Measurements from ENCODE around the gene ASIC4. TPM values are rescaled to one million over a fixed set of nuclear protein-coding genes. Genes with fewer than 3 reads are reported as not detected.

ASIC4 gene
- total RNA-seq, 1 donor from 2014 or later = 1.6 TPM

DNA sequence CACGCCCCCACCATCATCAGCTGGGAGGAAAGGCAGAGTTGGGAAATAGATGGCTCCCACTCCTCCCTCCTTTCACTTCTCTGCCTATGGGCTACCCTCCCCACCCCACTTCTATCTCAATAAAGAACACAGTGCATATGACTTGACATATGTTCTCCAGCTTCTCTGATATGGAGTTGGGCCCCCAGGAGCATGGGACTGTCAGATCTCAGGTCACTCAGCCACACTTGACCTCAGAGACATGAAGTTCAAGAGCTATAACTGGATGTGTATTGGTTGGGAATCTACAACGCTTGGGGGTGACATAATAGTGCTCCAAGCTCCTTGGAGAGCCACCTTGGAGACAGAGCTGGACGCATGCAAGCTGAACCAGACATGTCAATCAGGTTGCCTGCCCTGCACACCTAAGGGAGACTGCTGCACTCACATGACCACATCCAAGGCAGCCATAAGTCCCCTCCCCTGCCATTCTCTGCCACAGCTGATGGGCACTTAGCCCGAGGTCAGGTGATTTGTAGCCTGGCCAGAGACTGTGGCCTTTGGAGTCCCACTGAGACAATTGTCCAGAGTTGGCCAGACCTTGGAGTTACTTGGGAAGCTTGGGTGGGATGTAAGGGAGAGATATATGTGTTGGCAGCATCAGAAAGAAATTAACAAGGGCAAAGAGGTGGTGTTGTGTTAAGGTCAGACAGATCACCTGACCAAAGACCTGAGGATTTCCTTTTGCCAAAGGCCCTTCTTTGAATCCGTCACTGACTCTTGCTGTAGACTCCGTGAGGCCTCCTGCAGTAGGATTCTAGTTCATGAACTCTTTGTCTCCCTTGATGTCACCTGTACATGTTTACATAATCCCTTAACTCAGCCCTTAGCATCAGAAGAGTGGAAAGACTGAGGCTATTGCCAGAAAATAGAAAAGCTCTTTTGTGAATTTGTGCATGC is 61.6 kb downstream of the ASIC4 start:
- Mint-ChIP-seq H3K4me3 (ENCODE audit: unreplicated experiment) (no peak overlapping the region), H3K9me3 (ENCODE audit: unreplicated experiment) (no peaks in the 10 kb centered on the region), H3K4me1 (ENCODE audit: unreplicated experiment) (peaks cover 12% of the 10 kb centered on the region), H3K27ac (ENCODE audit: unreplicated experiment) (no peak overlapping the region), H3K27me3 (ENCODE audit: unreplicated experiment) (peaks cover 24% of the 10 kb centered on the region), H3K36me3 (ENCODE audit: low read depth, unreplicated experiment) (peaks cover 4% of the 10 kb centered on the region)
- no peak for DNase-seq (ENCODE audit: low spot score)
- TF ChIP-seq CTCF (IDR thresholded peaks at IDR 0.05; ENCODE audit: unreplicated experiment) = no peak

DNA sequence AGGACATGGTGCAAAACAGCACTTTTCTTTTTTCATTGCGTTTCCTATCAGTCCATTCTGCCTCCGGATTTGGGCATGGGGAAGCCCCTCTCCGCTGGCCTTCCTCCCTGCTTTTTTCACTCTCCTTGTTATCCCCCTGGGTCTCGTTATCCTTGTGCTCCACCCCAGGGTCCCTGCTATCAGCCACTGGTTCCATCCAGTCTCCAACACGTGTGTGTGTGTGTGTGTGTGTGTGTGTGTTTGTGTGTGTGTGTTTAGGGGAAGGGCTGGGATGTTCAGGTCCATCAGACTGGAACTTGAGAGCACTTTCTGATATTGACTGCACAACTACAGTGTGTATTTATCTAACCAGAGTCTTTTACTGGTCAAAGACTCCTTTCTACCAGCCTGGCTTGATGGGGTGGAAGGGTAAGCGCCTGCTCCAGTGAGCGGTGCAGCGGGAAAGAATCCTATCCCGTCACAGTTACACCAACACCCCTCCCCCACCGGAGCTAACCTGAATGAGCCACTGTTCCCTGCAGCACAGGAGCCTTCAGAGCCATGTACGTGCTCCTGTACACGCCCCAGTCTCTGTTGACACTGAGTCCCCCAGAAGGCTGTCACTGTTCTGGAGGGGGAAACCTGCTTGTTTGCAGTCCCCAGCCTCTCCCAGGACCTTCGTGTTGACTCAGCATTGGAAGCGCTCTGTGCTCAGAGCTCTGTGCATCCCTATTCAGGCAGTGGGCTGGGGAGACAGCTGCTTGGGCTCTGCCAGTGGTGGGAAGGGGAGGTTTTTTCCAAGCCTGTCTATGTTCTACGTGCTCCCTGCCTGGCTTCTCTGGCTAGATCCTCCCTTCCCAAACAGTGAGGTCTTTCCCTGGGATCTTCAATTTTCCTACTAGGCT is 62.5 kb downstream of the ASIC4 start:
- H3K9me3 Mint-ChIP-seq (ENCODE audit: unreplicated experiment) = no peaks in the 10 kb centered on the region
- peaks cover 11% of the 10 kb centered on the region for H3K4me1 Mint-ChIP-seq (ENCODE audit: unreplicated experiment)
- no peak overlapping the region for H3K27ac Mint-ChIP-seq (ENCODE audit: unreplicated experiment)
- no peak overlapping the region for H3K4me3 Mint-ChIP-seq (ENCODE audit: unreplicated experiment)
- no peak for TF ChIP-seq CTCF (IDR thresholded peaks at IDR 0.05; ENCODE audit: unreplicated experiment)
- peaks cover 2% of the 10 kb centered on the region for H3K36me3 Mint-ChIP-seq (ENCODE audit: low read depth, unreplicated experiment)
- H3K27me3 Mint-ChIP-seq (ENCODE audit: unreplicated experiment) = peaks cover 23% of the 10 kb centered on the region
- DNase-seq (ENCODE audit: low spot score) = no peak

- H3K4me1 Mint-ChIP-seq (ENCODE audit: unreplicated experiment) = peaks cover 8% of the 10 kb centered on the region
- no peak for DNase-seq (ENCODE audit: low spot score)
- H3K27ac Mint-ChIP-seq (ENCODE audit: unreplicated experiment) = no peak overlapping the region
- no peak for TF ChIP-seq CTCF (IDR thresholded peaks at IDR 0.05; ENCODE audit: unreplicated experiment)
- H3K4me3 Mint-ChIP-seq (ENCODE audit: unreplicated experiment) = no peak overlapping the region
- peaks cover 18% of the 10 kb centered on the region for H3K27me3 Mint-ChIP-seq (ENCODE audit: unreplicated experiment)
- no peaks in the 10 kb centered on the region for H3K9me3 Mint-ChIP-seq (ENCODE audit: unreplicated experiment)
- H3K36me3 Mint-ChIP-seq (ENCODE audit: low read depth, unreplicated experiment) = no peaks in the 10 kb centered on the region
Measured at GRCh38 chr2:219578811-219579613, 64.7 kb downstream of the ASIC4 start.

DNA sequence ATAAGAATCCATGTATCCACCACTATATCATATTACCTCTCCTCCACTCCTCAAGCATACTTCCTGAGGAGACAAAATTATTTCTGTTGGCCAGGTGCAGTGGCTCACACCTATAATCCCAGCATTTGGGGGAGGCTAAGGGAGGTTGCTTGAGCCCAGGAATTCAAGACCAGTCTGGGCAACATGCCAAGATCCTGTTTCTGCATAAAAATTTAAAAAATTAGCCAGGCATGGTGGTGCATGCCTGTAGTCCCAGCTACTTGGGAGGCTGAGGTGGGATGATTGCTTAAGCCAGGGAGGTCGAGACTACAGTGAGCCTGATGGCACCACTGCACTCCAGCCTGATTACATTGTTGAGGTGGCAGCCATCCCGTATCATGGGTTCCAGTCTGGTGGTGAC is 67.1 kb downstream of the ASIC4 start:
- Mint-ChIP-seq H3K27ac (ENCODE audit: unreplicated experiment) (no peak overlapping the region), H3K4me3 (ENCODE audit: unreplicated experiment) (no peak overlapping the region), H3K27me3 (ENCODE audit: unreplicated experiment) (peaks cover 9% of the 10 kb centered on the region), H3K4me1 (ENCODE audit: unreplicated experiment) (peaks cover 8% of the 10 kb centered on the region), H3K9me3 (ENCODE audit: unreplicated experiment) (no peaks in the 10 kb centered on the region), H3K36me3 (ENCODE audit: low read depth, unreplicated experiment) (no peaks in the 10 kb centered on the region)
- TF ChIP-seq CTCF (IDR thresholded peaks at IDR 0.05; ENCODE audit: unreplicated experiment) = no peak
- DNase-seq (ENCODE audit: low spot score) = no peak

Small RNA genes lying within 50 kb of the gene (microRNA-seq; reads per million reads assigned to microRNA genes)
- gene MIR3132 (ENCODE audit: unreplicated experiment) = 2.2 reads per million, percentile 31 among the genes with 10 or more reads in this experiment

Other genes with a start within 250 kb of the ASIC4 start
- gene DNAJB2, start 235.1 kb upstream of the ASIC4 start, total RNA-seq (ENCODE audit: unreplicated experiment) = 64.3 TPM
- 1.1 TPM for gene PTPRN, start 205.1 kb upstream of the ASIC4 start, total RNA-seq (ENCODE audit: unreplicated experiment)
- gene RESP18, start 181.7 kb upstream of the ASIC4 start, total RNA-seq (ENCODE audit: unreplicated experiment) = not detected
- gene DNPEP, start 126.6 kb upstream of the ASIC4 start, total RNA-seq (ENCODE audit: unreplicated experiment) = 49.6 TPM
- gene DES, start 96.1 kb upstream of the ASIC4 start, total RNA-seq (ENCODE audit: unreplicated experiment) = 0.10 TPM
- gene SPEG, start 79.6 kb upstream of the ASIC4 start, total RNA-seq (ENCODE audit: unreplicated experiment) = 6.1 TPM
- 30.2 TPM for gene GMPPA, start 15.6 kb upstream of the ASIC4 start, total RNA-seq (ENCODE audit: unreplicated experiment)
- gene CHPF, start 29.3 kb downstream of the ASIC4 start, total RNA-seq (ENCODE audit: unreplicated experiment) = 4.1 TPM
- not detected for gene TMEM198, start 29.5 kb downstream of the ASIC4 start, total RNA-seq (ENCODE audit: unreplicated experiment)
- 53.4 TPM for gene OBSL1, start 57.1 kb downstream of the ASIC4 start, total RNA-seq (ENCODE audit: unreplicated experiment)
- not detected for gene INHA, start 57.8 kb downstream of the ASIC4 start, total RNA-seq (ENCODE audit: unreplicated experiment)
- 23.8 TPM for gene STK11IP, start 83.4 kb downstream of the ASIC4 start, total RNA-seq (ENCODE audit: unreplicated experiment)
- 2.1 TPM for gene SLC4A3, start 113.1 kb downstream of the ASIC4 start, total RNA-seq (ENCODE audit: unreplicated experiment)